ENCODE data around the gene HSPA4.
"Not testable (repeated sequence)": the region's sequence is repeated elsewhere in the genome, so short reads cannot be mapped to it uniquely, and the experiment has no call there.

The HSPA4 gene

GRCh38 chr5:133051542-133052316, at the start of gene HSPA4:
HSPA4 (plus strand) TSS chr5:133052013; CDS start chr5:133052251, 238 bp downstream.
- DNase-seq (ENCODE audit: low read depth in 2 of 2): peak; percentile 90 to 95

GRCh38 chr5:133006653-133007052, 45.2 kb upstream of the HSPA4 start:
- no peak for DNase-seq (ENCODE audit: low read depth in 2 of 2)

GRCh38 chr5:133008455-133008854, 43.4 kb upstream of the HSPA4 start:
- DNase-seq (ENCODE audit: low read depth in 2 of 2): not testable (repeated sequence)

GRCh38 chr5:133015466-133015865, 36.3 kb upstream of the HSPA4 start:
- DNase-seq (ENCODE audit: low read depth in 2 of 2): no peak

GRCh38 chr5:133017964-133018363, 33.8 kb upstream of the HSPA4 start:
- no peak for DNase-seq (ENCODE audit: low read depth in 2 of 2)

- not testable (repeated sequence) for DNase-seq (ENCODE audit: low read depth in 2 of 2)
These were observed 32.3 kb upstream of the HSPA4 start for GRCh38 chr5:133019471-133019870.

- peak; percentile 85 to 86 for DNase-seq (ENCODE audit: low read depth in 2 of 2)
These were observed 25.8 kb upstream of the HSPA4 start, which contains the start of gene ZCCHC10 for GRCh38 chr5:133025804-133026663. ZCCHC10 (minus strand) TSS chr5:133026549; CDS start chr5:133026537, 12 bp downstream.

GRCh38 chr5:133026664-133027153, 25.1 kb upstream of the HSPA4 start:
- DNase-seq (ENCODE audit: low read depth in 2 of 2): no peak

GRCh38 chr5:133029416-133029815, 22.4 kb upstream of the HSPA4 start:
- no peak for DNase-seq (ENCODE audit: low read depth in 2 of 2)

- no peak for DNase-seq (ENCODE audit: low read depth in 2 of 2)
These were observed 21.3 kb upstream of the HSPA4 start for GRCh38 chr5:133030343-133031005.

GRCh38 chr5:133032852-133033742, 18.7 kb upstream of the HSPA4 start:
- DNase-seq (ENCODE audit: low read depth in 2 of 2): no peak

GRCh38 chr5:133034064-133034463, 17.7 kb upstream of the HSPA4 start:
- no peak for DNase-seq (ENCODE audit: low read depth in 2 of 2)

- DNase-seq (ENCODE audit: low read depth in 2 of 2): no peak
These were observed 16.6 kb upstream of the HSPA4 start for GRCh38 chr5:133035224-133035623.

GRCh38 chr5:133036677-133037076, 15.1 kb upstream of the HSPA4 start:
- not testable (repeated sequence) for DNase-seq (ENCODE audit: low read depth in 2 of 2)

GRCh38 chr5:133041157-133041784, 10.5 kb upstream of the HSPA4 start:
- DNase-seq (ENCODE audit: low read depth in 2 of 2): no peak

- DNase-seq (ENCODE audit: low read depth in 2 of 2): no peak
These were observed 9.9 kb upstream of the HSPA4 start for GRCh38 chr5:133041910-133042309.

- not testable (repeated sequence) for DNase-seq (ENCODE audit: low read depth in 2 of 2)
These were observed 5.3 kb upstream of the HSPA4 start for GRCh38 chr5:133046560-133046959.

- no peak for DNase-seq (ENCODE audit: low read depth in 2 of 2)
These were observed 4.4 kb upstream of the HSPA4 start for GRCh38 chr5:133047404-133047803.

GRCh38 chr5:133048993-133049725, 2.7 kb upstream of the HSPA4 start:
- DNase-seq (ENCODE audit: low read depth in 2 of 2): no peak

GRCh38 chr5:133049726-133050048, 2.1 kb upstream of the HSPA4 start:
- DNase-seq (ENCODE audit: low read depth in 2 of 2): no peak

Data from stimulated activated CD4-positive, alpha-beta T cell treated with anti-CD3 and anti-CD28 coated beads, Interleukin-1b, Interleukin-23, amount 100 ng/mL, for 4 hours (primary cell).